GM18526 (cell line): Measurements from ENCODE around the gene WNT8A.

Source experiments
- POLR2A ChIP-seq: IDR thresholded peaks from 3 replicates; pipeline ENCODE4 v1.6.1; 2011; ENCODE audit not compliant: insufficient read length; ENCODE audit errors: extremely low read depth

The WNT8A gene

DNA sequence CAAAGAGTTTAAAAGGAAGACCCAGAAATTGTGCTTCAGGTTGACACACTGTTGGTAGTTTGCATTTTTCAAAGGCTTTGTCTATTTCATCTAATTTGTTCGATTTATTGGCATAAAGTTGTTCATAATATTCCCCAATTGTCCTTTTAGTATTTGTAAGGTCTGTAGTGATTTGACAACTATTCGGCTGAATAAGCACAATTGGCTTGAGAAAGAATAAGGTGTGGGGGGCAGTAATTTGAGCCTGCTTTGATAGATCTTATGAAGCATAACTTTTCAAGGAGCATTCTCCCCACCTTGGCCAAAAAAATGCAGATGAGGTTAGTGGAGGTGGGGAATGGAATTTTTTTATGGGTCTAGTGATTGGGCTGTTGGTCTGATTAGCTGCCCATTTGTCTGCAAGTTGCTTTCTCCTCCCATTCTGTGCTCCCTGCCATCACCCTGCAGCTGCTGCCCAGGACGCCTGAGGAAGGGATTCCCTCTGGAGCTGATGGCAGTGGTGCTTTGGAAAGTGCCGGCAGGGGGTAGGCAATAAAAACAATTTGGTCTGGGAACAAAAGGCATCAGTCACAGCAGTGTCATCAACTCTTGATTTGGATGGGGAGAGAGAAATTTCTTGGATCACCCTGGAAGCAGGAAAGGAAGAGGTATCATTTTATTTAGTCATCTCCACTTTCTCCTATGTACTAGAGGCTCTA lies 26.6 kb downstream of the WNT8A start:
- TF ChIP-seq POLR2A = no peak

DNA sequence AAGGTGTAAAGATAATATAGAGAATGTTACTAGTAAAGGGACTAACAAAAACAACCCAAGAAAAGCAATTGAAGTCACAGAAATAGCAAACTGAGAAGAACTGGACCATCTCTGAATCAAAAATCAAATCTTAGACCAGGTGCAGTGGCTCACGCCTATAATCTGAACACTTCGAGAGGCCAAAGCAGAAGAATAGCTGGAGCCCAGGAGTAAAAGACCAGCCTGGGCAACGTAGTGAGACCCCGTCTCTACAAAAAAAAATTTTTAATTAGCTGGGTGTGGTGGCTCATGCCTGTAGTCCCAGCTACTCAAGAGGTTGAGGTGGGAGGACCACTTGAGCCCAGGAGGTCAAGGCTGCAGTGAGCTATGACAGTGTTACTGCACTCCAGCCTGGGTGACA lies 27.3 kb downstream of the WNT8A start:
- TF ChIP-seq POLR2A = no peak

DNA sequence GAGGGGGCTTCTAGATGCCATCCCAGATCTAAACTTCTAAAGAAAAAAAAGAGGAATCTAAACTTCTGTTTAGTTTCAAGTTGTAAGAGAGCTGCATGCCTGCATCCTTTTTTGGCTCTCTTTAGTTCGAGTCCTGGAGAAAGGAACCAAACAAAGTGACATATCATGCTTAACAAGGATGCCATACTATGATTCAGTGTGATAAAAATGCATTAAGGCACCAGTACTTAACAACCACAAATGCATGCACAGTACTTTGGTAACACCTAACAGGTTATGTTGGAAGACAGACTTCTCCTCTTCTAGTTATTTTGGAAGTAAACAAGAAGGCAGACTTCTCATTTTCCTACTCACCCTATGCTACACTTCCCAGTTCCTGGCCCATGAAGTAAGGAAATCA lies 28.1 kb downstream of the WNT8A start:
- no peak for TF ChIP-seq POLR2A

DNA sequence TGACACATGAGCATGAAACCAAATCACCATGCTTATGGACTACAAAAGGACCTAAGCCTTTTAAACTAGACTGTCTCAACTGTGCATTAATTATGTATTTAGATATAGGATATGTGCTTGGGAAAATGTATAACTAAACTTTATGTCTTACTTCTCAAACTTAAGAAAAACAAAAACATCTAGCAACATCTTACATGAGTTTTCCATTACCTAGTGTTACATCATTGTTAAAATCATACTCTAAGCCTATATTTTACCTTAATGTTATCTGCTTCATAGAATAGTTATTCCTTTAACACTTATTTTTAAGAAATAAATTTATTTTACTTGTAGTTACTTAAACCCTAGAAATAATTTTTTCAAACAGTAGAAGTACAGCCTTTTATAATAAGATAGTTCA lies 31.4 kb downstream of the WNT8A start:
- no peak for TF ChIP-seq POLR2A

DNA sequence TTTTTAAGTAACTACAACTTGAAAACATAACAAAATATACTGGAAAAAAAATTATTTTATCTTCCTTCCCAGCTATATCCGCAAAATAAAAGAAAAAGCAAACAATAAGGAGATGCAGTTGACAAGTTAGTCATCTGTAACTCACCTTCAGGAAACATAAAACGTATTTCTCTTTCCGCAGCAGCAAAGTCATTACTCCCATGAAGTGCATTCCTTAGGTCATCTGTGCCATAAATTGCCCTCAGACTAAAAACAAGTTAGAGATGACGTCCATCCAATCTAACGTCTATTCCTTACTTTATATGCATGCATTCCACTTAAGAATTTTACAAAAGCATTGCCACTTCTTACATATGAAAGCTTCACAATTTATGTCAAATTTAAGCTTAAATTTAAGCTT lies 44.5 kb downstream of the WNT8A start:
- TF ChIP-seq POLR2A = no peak

DNA sequence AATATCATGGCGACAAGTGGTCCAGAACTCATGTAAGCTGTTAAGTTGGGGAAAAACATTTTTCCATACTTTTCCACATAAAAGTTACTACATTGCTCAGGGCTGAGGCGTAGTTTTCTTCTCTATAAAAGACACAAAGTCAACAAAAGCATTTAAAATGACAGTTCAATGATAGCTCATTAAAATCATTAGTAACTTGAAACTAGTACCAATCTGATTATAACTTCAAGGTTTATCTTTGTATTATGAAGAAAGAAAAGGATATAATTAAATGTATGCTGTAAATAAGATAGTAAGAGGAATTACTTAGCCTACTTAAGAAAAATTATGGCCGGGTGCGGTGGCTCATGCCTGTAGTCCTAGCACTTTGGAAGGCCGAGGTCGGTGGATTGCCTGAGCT lies 45.5 kb downstream of the WNT8A start:
- TF ChIP-seq POLR2A = no peak

DNA sequence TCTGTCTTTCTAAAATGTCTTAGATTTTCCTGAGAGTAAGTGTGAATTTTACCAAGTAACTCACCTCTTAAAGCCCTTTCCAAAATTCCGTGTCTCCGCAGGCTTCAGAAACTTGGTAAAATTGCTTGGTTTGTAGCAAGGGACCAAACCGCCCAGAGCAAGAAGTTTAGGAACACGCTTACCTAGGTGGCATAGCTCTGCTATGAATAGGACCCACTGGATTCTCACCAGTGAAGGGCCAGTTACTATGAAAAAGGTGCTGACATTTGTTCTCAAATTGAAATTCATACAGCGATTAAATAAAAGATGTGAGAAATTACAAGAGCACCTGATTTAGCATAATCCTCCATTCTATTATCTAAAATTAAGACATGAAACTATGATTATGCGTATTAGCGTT lies 48.7 kb downstream of the WNT8A start:
- no peak for TF ChIP-seq POLR2A

DNA sequence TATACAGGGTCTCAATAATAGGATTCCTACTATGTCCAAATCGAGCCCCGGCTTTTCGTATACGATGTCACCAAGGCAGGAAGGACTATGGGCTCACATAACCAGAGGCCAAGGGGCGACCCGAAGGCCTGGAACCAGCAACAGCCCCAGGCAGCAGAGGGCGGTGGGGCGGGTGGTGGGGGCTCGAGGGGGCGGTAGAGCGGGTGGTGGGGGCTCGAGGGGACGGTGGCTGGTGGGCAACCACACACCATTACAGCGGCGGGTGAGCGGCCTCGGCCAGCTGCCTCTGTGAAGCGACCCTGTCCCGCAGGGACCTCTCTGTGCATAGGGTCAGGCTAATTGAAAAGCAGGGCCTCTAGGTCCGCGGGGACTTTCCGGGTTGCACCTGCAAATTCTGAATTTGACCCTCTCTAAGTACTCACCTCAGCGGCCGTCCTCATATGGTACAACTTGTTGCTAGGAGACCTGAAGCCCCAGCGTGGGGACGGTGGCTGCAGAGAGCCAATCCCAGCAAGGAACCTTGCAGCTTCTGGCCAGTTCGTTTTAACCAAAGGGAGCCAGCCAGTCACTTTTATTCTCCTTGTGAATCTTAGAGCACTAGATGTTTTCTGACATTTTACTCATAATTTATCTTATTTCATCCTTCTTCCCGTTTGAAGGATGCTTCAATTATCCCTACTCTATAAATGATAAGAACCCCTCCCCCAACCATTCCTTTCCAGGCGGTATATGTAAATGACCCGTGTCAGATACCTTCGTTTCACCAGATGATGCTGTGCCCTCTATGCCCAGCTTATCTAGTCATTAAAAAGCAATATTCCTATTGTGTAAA lies 55.3 kb downstream of the WNT8A start, which contains the start of gene NME5:
TSS of gene NME5 (minus strand) at position 480 of the 832 bp plus-strand sequence. CDS start 648 bp downstream, outside the sequence.
- no peak for TF ChIP-seq POLR2A

DNA sequence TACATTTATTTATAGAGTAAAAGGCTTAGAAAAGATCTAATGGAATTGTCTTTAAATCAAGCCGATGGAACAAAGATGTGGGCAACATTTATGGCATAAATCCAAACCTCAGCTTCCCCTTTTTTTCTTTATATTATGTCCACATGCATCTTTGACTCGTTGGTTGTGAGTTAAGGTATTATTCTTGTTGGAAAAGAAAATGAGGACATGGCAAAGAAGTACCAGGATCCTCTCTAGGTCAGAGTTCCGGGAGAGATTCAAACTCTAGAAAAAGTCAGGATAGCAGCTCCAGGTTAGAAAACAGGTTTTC lies 55.9 kb downstream of the WNT8A start:
- TF ChIP-seq POLR2A = no peak

DNA sequence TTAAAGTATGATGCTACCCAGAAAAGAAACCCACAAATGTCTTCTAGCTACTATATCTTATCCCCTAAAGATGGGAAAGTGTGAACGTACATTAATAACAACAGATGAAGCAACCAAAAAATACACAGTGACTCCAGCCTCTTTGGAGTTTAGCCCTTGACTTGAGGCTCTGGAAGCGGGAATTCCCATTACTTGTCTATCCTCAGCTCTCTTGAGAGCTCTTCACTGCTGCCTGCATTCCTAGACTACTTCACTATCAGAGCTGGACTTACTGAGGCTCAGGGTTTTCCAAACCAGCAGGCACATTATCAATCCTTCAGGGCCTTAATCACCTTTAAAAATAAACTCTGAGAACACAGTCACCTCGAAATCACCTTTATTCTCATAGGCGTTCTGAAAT lies 56.4 kb downstream of the WNT8A start:
- no peak for TF ChIP-seq POLR2A
